ENCODE measurements around the gene WHAMM. TPM values are rescaled to one million over a fixed set of nuclear protein-coding genes. Genes with fewer than 3 reads are reported as not detected.

WHAMM gene
- total and polyA plus RNA-seq, 3 donors from 2014 or later = 5.3 to 11.0 (median 9.8) TPM

DNA sequence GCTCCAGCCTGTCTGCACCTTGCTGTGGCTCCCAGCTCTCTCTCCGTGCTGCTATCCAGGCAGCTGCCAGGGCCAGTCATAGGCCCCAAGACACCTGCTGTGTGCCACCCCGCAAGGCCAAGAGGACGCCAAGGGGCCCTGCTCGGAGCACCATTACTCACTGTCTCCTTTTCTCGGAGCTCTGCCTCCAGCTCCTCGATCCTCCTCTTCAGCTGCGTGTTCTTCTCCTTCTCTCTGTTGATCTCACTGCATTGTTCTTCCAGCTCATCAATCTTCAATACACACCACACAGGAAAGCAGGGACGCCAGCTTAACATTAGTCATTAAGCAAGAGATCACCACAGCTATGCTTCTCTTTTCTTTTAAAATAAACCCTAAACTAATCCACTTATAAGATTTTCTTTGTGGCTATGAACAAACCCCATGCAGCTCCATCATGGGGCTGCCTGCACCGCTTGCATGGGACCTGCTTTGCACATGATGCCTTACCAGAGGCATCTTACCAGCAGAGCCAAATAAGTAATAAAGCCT lies 42.6 kb downstream of the WHAMM start:
- Histone ChIP-seq H3K9me3 (no peaks in the 10 kb centered on the region), H3K4me1 (peaks cover 14% of the 10 kb centered on the region), H3K27me3 (no peaks in the 10 kb centered on the region), H3K27ac (no peak overlapping the region), H3K36me3 (ENCODE audit: low read depth, missing control alignments) (no peaks in the 10 kb centered on the region), H3K4me3 (no peak overlapping the region)
- WGBS, 2 donors = 83 to 90% methylated on average over 9 of the region's 9 CpGs
- intact Hi-C loops (cut with DNase I; ENCODE audit: low total_unique reads) = no loop called here
- no peak for TF ChIP-seq POLR2A (IDR thresholded peaks at IDR 0.05)
- TF ChIP-seq, protein P1, sequence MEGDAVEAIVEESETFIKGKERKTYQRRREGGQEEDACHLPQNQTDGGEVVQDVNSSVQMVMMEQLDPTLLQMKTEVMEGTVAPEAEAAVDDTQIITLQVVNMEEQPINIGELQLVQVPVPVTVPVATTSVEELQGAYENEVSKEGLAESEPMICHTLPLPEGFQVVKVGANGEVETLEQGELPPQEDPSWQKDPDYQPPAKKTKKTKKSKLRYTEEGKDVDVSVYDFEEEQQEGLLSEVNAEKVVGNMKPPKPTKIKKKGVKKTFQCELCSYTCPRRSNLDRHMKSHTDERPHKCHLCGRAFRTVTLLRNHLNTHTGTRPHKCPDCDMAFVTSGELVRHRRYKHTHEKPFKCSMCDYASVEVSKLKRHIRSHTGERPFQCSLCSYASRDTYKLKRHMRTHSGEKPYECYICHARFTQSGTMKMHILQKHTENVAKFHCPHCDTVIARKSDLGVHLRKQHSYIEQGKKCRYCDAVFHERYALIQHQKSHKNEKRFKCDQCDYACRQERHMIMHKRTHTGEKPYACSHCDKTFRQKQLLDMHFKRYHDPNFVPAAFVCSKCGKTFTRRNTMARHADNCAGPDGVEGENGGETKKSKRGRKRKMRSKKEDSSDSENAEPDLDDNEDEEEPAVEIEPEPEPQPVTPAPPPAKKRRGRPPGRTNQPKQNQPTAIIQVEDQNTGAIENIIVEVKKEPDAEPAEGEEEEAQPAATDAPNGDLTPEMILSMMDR (IDR thresholded peaks at IDR 0.05) = no peak
- DNase-seq = no peak

DNA sequence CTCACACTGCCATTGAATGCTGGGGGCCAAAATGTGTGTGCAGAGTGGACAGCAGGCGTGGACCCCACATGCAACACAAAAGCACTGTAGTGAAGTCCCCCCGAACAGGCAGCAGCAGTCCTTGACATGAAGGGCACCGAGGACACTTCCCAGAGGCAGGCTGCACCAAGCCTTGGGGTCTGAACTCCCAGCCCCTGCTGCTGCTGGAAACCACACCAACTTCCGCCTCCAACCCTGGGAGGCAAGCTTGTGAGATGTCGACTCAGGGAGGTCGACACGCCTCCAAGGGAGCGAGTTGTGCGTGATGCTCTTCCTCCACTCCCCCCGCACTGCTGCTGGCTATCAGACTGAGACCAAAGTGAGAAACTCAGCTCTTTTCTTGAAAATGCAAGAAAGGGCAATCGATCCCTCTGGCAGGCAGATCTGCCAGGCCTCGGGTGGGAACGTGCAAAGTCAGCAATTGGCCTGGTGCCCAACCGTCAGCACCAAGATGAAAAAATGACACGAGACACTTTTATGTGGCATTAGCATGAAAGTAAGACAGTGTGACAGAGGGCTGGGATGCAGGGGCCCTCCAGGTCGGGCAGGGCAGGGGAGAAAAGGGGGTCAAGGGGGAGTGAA lies 43.6 kb downstream of the WHAMM start:
- peaks cover 14% of the 10 kb centered on the region for H3K4me1 ChIP-seq
- TF ChIP-seq, protein P1 (IDR thresholded peaks at IDR 0.05) = no peak
- intact Hi-C loops (cut with DNase I; ENCODE audit: low total_unique reads) = no loop called here
- WGBS, 2 donors = 73 to 82% methylated on average over 11 to 16 of the region's 16 CpGs
- no peaks in the 10 kb centered on the region for H3K9me3 ChIP-seq
- H3K4me3 ChIP-seq = no peak overlapping the region
- H3K27me3 ChIP-seq = no peaks in the 10 kb centered on the region
- H3K36me3 ChIP-seq (ENCODE audit: low read depth, missing control alignments) = no peaks in the 10 kb centered on the region
- no peak for DNase-seq
- H3K27ac ChIP-seq = no peak overlapping the region

DNA sequence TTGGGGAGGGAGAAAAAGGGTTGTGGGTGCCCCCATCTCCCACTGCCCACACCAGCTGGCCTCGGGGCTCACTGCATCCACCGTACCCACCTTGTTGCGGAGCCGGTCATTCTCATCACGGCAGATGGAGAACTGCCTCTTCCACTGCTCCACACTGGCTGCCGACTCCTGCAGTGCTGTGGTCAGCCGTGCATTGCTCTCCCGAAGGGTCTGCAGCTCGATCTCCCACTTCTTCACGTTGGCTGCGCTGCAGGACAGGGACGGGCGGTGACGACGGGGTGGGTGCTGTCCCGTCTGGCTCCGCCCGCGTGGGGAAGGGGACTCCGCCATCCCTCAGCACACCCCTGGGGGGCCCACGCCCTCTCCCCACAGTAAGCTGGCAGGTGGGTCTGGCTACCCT lies 45.1 kb downstream of the WHAMM start:
- TF ChIP-seq, protein P1 (IDR thresholded peaks at IDR 0.05) = no peak
- TF ChIP-seq POLR2A (IDR thresholded peaks at IDR 0.05) = no peak
- DNase-seq = no peak
- WGBS, 2 donors = 95 to 98% methylated on average over 16 to 20 of the region's 21 CpGs
- Histone ChIP-seq H3K9me3 (no peaks in the 10 kb centered on the region), H3K27me3 (no peaks in the 10 kb centered on the region), H3K4me3 (no peak overlapping the region), H3K27ac (no peak overlapping the region), H3K4me1 (peaks cover 8% of the 10 kb centered on the region), H3K36me3 (ENCODE audit: low read depth, missing control alignments) (no peaks in the 10 kb centered on the region)
- intact Hi-C loops (cut with DNase I; ENCODE audit: low total_unique reads) = no loop called here

DNA sequence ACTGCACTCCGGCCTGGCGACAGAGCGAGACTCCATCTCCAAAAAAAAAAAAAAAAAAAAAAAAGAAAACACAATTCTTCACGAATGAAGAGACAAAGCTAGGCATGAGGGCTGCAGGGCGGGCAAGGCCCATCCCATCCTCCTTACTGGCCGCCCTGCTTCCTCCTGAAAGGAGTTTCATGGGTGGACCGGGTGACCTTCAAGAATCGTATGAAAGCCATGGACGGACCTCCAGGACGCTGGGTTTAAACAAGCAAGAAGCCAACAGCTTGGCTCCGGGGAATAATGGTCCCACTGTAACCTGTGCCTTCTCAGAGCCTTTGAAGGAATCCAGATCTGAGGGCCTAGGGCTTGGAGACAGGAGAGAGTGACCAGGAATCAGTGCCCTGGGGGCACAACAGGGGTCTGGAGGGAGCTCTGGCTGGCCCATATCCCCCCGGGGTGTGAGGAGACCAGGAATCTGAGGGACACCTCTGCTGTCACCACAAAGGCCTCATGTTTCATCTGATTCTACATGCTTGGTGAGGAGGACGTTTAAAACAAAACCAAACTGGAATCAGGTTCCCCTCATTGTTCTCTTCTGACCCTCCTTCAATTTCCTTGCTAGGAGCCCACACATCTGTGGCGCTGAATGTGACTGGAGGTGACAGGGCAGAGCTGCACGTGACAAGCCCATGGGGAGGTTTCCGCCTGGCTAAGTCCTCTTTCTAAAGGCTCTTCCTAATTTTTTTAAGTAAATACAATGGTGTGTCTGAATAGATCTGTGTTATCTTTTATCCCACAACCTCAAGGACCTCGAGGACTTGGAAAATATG lies 46.1 kb downstream of the WHAMM start:
- Histone ChIP-seq H3K4me1 (peaks cover 3% of the 10 kb centered on the region), H3K4me3 (no peak overlapping the region), H3K36me3 (ENCODE audit: low read depth, missing control alignments) (no peaks in the 10 kb centered on the region), H3K9me3 (no peaks in the 10 kb centered on the region), H3K27me3 (no peaks in the 10 kb centered on the region), H3K27ac (peak overlapping the region in 1 of 2 donors; percentile 1)
- WGBS, 2 donors = 77 to 81% methylated on average over 16 to 17 of the region's 17 CpGs
- intact Hi-C loops (cut with DNase I; ENCODE audit: low total_unique reads) = no loop called here
- TF ChIP-seq, protein P1 (IDR thresholded peaks at IDR 0.05) = no peak
- no peak for TF ChIP-seq POLR2A (IDR thresholded peaks at IDR 0.05)
- DNase-seq = no peak
